ENCODE results near the gene KLK15. TPM values are rescaled to one million over a fixed set of nuclear protein-coding genes. Genes with fewer than 3 reads are reported as not detected.

The KLK15 gene
- total RNA-seq, 1 donor from 2014 or later: not detected

GRCh38 chr19:50801107-50801506 lies 32.3 kb downstream of the KLK15 start:
- Mint-ChIP-seq H3K36me3 (ENCODE audit: low read depth) (peaks cover 52% of the 10 kb centered on the region), H3K4me3 (peak overlapping the region; percentile 39), H3K27me3 (no peaks in the 10 kb centered on the region), H3K9me3 (no peaks in the 10 kb centered on the region), H3K27ac (peak overlapping the region; percentile 40), H3K4me1 (peaks cover 27% of the 10 kb centered on the region)
- no peak for DNase-seq
- intact Hi-C loops (cut with micrococcal nuclease): loop anchor here (5.0 to 10.0 kb wide), 3 partner anchors 36 to 304 kb away; partner anchors contain the start of gene CTU1

- Mint-ChIP-seq H3K4me3 (no peak overlapping the region), H3K4me1 (peaks cover 22% of the 10 kb centered on the region), H3K9me3 (no peaks in the 10 kb centered on the region), H3K36me3 (ENCODE audit: low read depth) (peaks cover 54% of the 10 kb centered on the region), H3K27me3 (no peaks in the 10 kb centered on the region), H3K27ac (no peak overlapping the region)
- no peak for DNase-seq
- intact Hi-C loops (cut with micrococcal nuclease): no loop called here
Measured at GRCh38 chr19:50799547-50799851, 33.9 kb downstream of the KLK15 start.

- no peak overlapping the region for H3K4me3 Mint-ChIP-seq
- H3K27me3 Mint-ChIP-seq: no peaks in the 10 kb centered on the region
- no peaks in the 10 kb centered on the region for H3K9me3 Mint-ChIP-seq
- DNase-seq: no peak
- peaks cover 51% of the 10 kb centered on the region for H3K36me3 Mint-ChIP-seq (ENCODE audit: low read depth)
- peaks cover 25% of the 10 kb centered on the region for H3K4me1 Mint-ChIP-seq
- H3K27ac Mint-ChIP-seq: no peak overlapping the region
- intact Hi-C loops (cut with micrococcal nuclease): no loop called here
Measured at GRCh38 chr19:50798659-50799546, 34.5 kb downstream of the KLK15 start.

GRCh38 chr19:50797781-50798658 lies 35.4 kb downstream of the KLK15 start:
- Mint-ChIP-seq H3K4me3 (no peak overlapping the region), H3K27ac (no peak overlapping the region), H3K4me1 (peaks cover 20% of the 10 kb centered on the region), H3K36me3 (ENCODE audit: low read depth) (peaks cover 42% of the 10 kb centered on the region), H3K9me3 (no peaks in the 10 kb centered on the region), H3K27me3 (no peaks in the 10 kb centered on the region)
- DNase-seq: no peak
- intact Hi-C loops (cut with micrococcal nuclease): no loop called here

- H3K27me3 Mint-ChIP-seq: no peaks in the 10 kb centered on the region
- H3K27ac Mint-ChIP-seq: no peak overlapping the region
- peaks cover 16% of the 10 kb centered on the region for H3K4me1 Mint-ChIP-seq
- DNase-seq: no peak
- intact Hi-C loops (cut with micrococcal nuclease): no loop called here
- no peaks in the 10 kb centered on the region for H3K9me3 Mint-ChIP-seq
- peaks cover 36% of the 10 kb centered on the region for H3K36me3 Mint-ChIP-seq (ENCODE audit: low read depth)
- no peak overlapping the region for H3K4me3 Mint-ChIP-seq
Measured at GRCh38 chr19:50797429-50797780, 36.0 kb downstream of the KLK15 start.

- no peak overlapping the region for H3K4me3 Mint-ChIP-seq
- H3K36me3 Mint-ChIP-seq (ENCODE audit: low read depth): peaks cover 30% of the 10 kb centered on the region
- no peak overlapping the region for H3K27ac Mint-ChIP-seq
- DNase-seq: no peak
- H3K4me1 Mint-ChIP-seq: peaks cover 12% of the 10 kb centered on the region
- H3K27me3 Mint-ChIP-seq: no peaks in the 10 kb centered on the region
- intact Hi-C loops (cut with micrococcal nuclease): no loop called here
- no peaks in the 10 kb centered on the region for H3K9me3 Mint-ChIP-seq
Measured at GRCh38 chr19:50796634-50797428, 36.5 kb downstream of the KLK15 start.

- no peak overlapping the region for H3K4me3 Mint-ChIP-seq
- H3K27me3 Mint-ChIP-seq: no peaks in the 10 kb centered on the region
- intact Hi-C loops (cut with micrococcal nuclease): no loop called here
- no peak for DNase-seq
- peaks cover 11% of the 10 kb centered on the region for H3K4me1 Mint-ChIP-seq
- H3K27ac Mint-ChIP-seq: no peak overlapping the region
- peaks cover 29% of the 10 kb centered on the region for H3K36me3 Mint-ChIP-seq (ENCODE audit: low read depth)
- H3K9me3 Mint-ChIP-seq: no peaks in the 10 kb centered on the region
Measured at GRCh38 chr19:50796128-50796633, 37.2 kb downstream of the KLK15 start.

GRCh38 chr19:50795664-50796073 lies 37.7 kb downstream of the KLK15 start:
- Mint-ChIP-seq H3K27ac (no peak overlapping the region), H3K9me3 (no peaks in the 10 kb centered on the region), H3K36me3 (ENCODE audit: low read depth) (peaks cover 24% of the 10 kb centered on the region), H3K4me3 (no peak overlapping the region), H3K27me3 (no peaks in the 10 kb centered on the region), H3K4me1 (peaks cover 6% of the 10 kb centered on the region)
- no peak for DNase-seq
- intact Hi-C loops (cut with micrococcal nuclease): loop anchor here (1.0 kb wide), 1 partner anchor 8 kb away; no protein-coding TSS in a partner anchor

GRCh38 chr19:50794876-50795663 lies 38.3 kb downstream of the KLK15 start:
- H3K27ac Mint-ChIP-seq: no peak overlapping the region
- peaks cover 4% of the 10 kb centered on the region for H3K4me1 Mint-ChIP-seq
- DNase-seq: no peak
- peaks cover 20% of the 10 kb centered on the region for H3K36me3 Mint-ChIP-seq (ENCODE audit: low read depth)
- intact Hi-C loops (cut with micrococcal nuclease): loop anchor here (1.0 kb wide), 1 partner anchor 8 kb away; no protein-coding TSS in a partner anchor
- H3K27me3 Mint-ChIP-seq: no peaks in the 10 kb centered on the region
- H3K4me3 Mint-ChIP-seq: no peak overlapping the region
- no peaks in the 10 kb centered on the region for H3K9me3 Mint-ChIP-seq

- peaks cover 4% of the 10 kb centered on the region for H3K4me1 Mint-ChIP-seq
- H3K4me3 Mint-ChIP-seq: no peak overlapping the region
- H3K27me3 Mint-ChIP-seq: no peaks in the 10 kb centered on the region
- H3K9me3 Mint-ChIP-seq: no peaks in the 10 kb centered on the region
- H3K27ac Mint-ChIP-seq: no peak overlapping the region
- DNase-seq: peak; percentile 66
- H3K36me3 Mint-ChIP-seq (ENCODE audit: low read depth): peaks cover 17% of the 10 kb centered on the region
- intact Hi-C loops (cut with micrococcal nuclease): no loop called here
Measured at GRCh38 chr19:50794074-50794875, 39.1 kb downstream of the KLK15 start.

- no peaks in the 10 kb centered on the region for H3K9me3 Mint-ChIP-seq
- H3K4me3 Mint-ChIP-seq: no peak overlapping the region
- H3K4me1 Mint-ChIP-seq: peaks cover 4% of the 10 kb centered on the region
- peaks cover 16% of the 10 kb centered on the region for H3K36me3 Mint-ChIP-seq (ENCODE audit: low read depth)
- no peak overlapping the region for H3K27ac Mint-ChIP-seq
- DNase-seq: no peak
- intact Hi-C loops (cut with micrococcal nuclease): no loop called here
- H3K27me3 Mint-ChIP-seq: no peaks in the 10 kb centered on the region
Measured at GRCh38 chr19:50793558-50794065, 39.8 kb downstream of the KLK15 start.
